H7 (cell line): ENCODE results near the gene RBM14. TPM values are rescaled to one million over a fixed set of nuclear protein-coding genes. Genes with fewer than 3 reads are reported as not detected.
"Not testable (repeated sequence)": the region's sequence is repeated elsewhere in the genome, so short reads cannot be mapped to it uniquely, and the experiment has no call there.

Experiments
- DNase-seq: peaks from one replicate; pipeline ENCODE4 v3.0.0; 2012
- H3K27me3 ChIP-seq: 2 replicates; pipeline ENCODE4 v1.6.0; 2011; ENCODE audit warnings: mild to moderate bottlenecking, low read length; ENCODE audit not compliant: control insufficient read depth, insufficient read depth
- H3K36me3 ChIP-seq: replicated peaks from 2 replicates; pipeline ENCODE4 v1.5.1; 2011; ENCODE audit warnings: low read length; ENCODE audit not compliant: control insufficient read depth, insufficient read depth
- H3K4me3 ChIP-seq: 2 replicates; pipeline ENCODE4 v1.5.1; 2011; ENCODE audit warnings: low read depth, mild to moderate bottlenecking, control low read depth, low read length, moderate library complexity; ENCODE audit not compliant: insufficient read depth
- total RNA-seq: library from RNA; depleted of rRNA; stranded (reverse); fragments of >200 nt; shearing (Covaris generic); gene quantifications from 2 replicates; pipeline ENCODE4 v1.2.3, GENCODE V29; 2014; rRNA removed

RBM14 gene
- total RNA-seq, result 51.6 and 55.2 TPM in 2 replicates

GRCh38 chr11:66616379-66617154 lies at the start of gene RBM14:
RBM14 (plus strand) TSS chr11:66616630; CDS start chr11:66616721, 91 bp downstream.
- Histone ChIP-seq H3K4me3 (peak within 1 kb of the TSS; percentile 97), H3K36me3 (peaks cover 18% of the 10 kb centered on the region)
- peak; percentile 100 for DNase-seq

GRCh38 chr11:66567787-66568123 lies 48.7 kb upstream of the RBM14 start:
- DNase-seq, result no peak
- no peaks in the 10 kb centered on the region; the same call in none of the 2 replicates for H3K36me3 ChIP-seq
- H3K27me3 ChIP-seq, result no peaks in the 10 kb centered on the region
- H3K4me3 ChIP-seq, result no peak overlapping the region

More at GRCh38 chr11:66616379-66617154, at the start of gene RBM14:
- H3K27me3 ChIP-seq, result no peaks in the 10 kb centered on the region

- Histone ChIP-seq H3K4me3 (no peak within 1 kb of the TSS), H3K27me3 (no peaks in the 10 kb centered on the region), H3K36me3 (no peaks in the 10 kb centered on the region; the same call in 1 of the 2 replicates)
- DNase-seq, result peak; percentile 63
Observed at GRCh38 chr11:66568124-66568916, 48.1 kb upstream of the RBM14 start, which contains the start of gene CTSF. CTSF (minus strand) TSS chr11:66568606; CDS start chr11:66568486, 120 bp downstream.

- H3K27me3 ChIP-seq, result no peaks in the 10 kb centered on the region
- peak; percentile 39 for DNase-seq
- no peak overlapping the region for H3K4me3 ChIP-seq
- H3K36me3 ChIP-seq, result no peaks in the 10 kb centered on the region; the same call in 1 of the 2 replicates
Observed at GRCh38 chr11:66569076-66569475, 47.4 kb upstream of the RBM14 start.

- H3K27me3 ChIP-seq, result no peaks in the 10 kb centered on the region
- peak; percentile 73 for DNase-seq
- no peaks in the 10 kb centered on the region; the same call in 1 of the 2 replicates for H3K36me3 ChIP-seq
- H3K4me3 ChIP-seq, result no peak overlapping the region
Observed at GRCh38 chr11:66570079-66570849, 46.2 kb upstream of the RBM14 start.

- Histone ChIP-seq H3K4me3 (no peak overlapping the region), H3K27me3 (no peaks in the 10 kb centered on the region), H3K36me3 (no peaks in the 10 kb centered on the region; the same call in 1 of the 2 replicates)
- no peak for DNase-seq
Observed at GRCh38 chr11:66570850-66571180, 45.6 kb upstream of the RBM14 start.

GRCh38 chr11:66579017-66579606 lies 37.3 kb upstream of the RBM14 start:
- no peaks in the 10 kb centered on the region for H3K36me3 ChIP-seq
- DNase-seq, result peak; percentile 92
- no peaks in the 10 kb centered on the region for H3K27me3 ChIP-seq
- no peak overlapping the region for H3K4me3 ChIP-seq

GRCh38 chr11:66580803-66581202 lies 35.6 kb upstream of the RBM14 start:
- DNase-seq, result no peak
- no peaks in the 10 kb centered on the region for H3K36me3 ChIP-seq
- no peak overlapping the region for H3K4me3 ChIP-seq
- H3K27me3 ChIP-seq, result no peaks in the 10 kb centered on the region

- DNase-seq, result no peak
- Histone ChIP-seq H3K36me3 (no peaks in the 10 kb centered on the region), H3K4me3 (no peak overlapping the region), H3K27me3 (no peaks in the 10 kb centered on the region)
Observed at GRCh38 chr11:66581261-66581660, 35.2 kb upstream of the RBM14 start.

- DNase-seq, H3K27me3 ChIP-seq, H3K36me3 ChIP-seq, H3K4me3 ChIP-seq: not testable (repeated sequence)
Observed at GRCh38 chr11:66582565-66583147, 33.8 kb upstream of the RBM14 start.

- H3K4me3 ChIP-seq, H3K36me3 ChIP-seq, H3K27me3 ChIP-seq, DNase-seq: not testable (repeated sequence)
Observed at GRCh38 chr11:66585447-66585846, 31.0 kb upstream of the RBM14 start.

GRCh38 chr11:66586136-66586535 lies 30.3 kb upstream of the RBM14 start:
- no peak for DNase-seq
- Histone ChIP-seq H3K4me3 (no peak overlapping the region), H3K36me3 (no peaks in the 10 kb centered on the region), H3K27me3 (no peaks in the 10 kb centered on the region)

GRCh38 chr11:66589315-66589714 lies 27.1 kb upstream of the RBM14 start:
- not testable (repeated sequence) for H3K4me3 ChIP-seq, H3K36me3 ChIP-seq, DNase-seq, H3K27me3 ChIP-seq
